ENCODE results near the gene ZNF622.

Gene ZNF622

GRCh38 chr5:16464231-16464630 is 1.4 kb downstream of the ZNF622 start:
- no peak overlapping the region for H2AFZ ChIP-seq (ENCODE audit: low read length)
- H3K27me3 ChIP-seq (ENCODE audit: insufficient read depth, low read length, poor library complexity, severe bottlenecking): no peaks in the 10 kb centered on the region
- H3K9me3 ChIP-seq (ENCODE audit: insufficient read depth, low read depth, low read length): no peaks in the 10 kb centered on the region
- H3K9ac ChIP-seq (ENCODE audit: low read depth, low read length, poor library complexity, severe bottlenecking): peak overlapping the region; percentile 87
- peaks cover 82% of the 10 kb centered on the region for H3K79me2 ChIP-seq (ENCODE audit: insufficient read depth, low read length)
- no peaks in the 10 kb centered on the region for H3F3A ChIP-seq (ENCODE audit: low read depth)
- peaks cover 35% of the 10 kb centered on the region; the same call in 1 of the 2 replicates for H3K36me3 ChIP-seq (ENCODE audit: insufficient read depth, low read length)
- TF ChIP-seq CTCF (conservative IDR thresholded peaks at IDR 0.05; ENCODE audit: low read length) (no peak), EZH2phosphoT487 (IDR thresholded peaks at IDR 0.05; ENCODE audit: borderline replicate concordance) (no peak)
- H3K9me2 ChIP-seq (replicated peaks; ENCODE audit: low read depth, low read length): no peaks in the 10 kb centered on the region
- peaks cover 73% of the 10 kb centered on the region for H3K4me1 ChIP-seq (ENCODE audit: insufficient read depth, low read length, poor library complexity, severe bottlenecking)
- H3K4me2 ChIP-seq (ENCODE audit: low read depth, low read length, poor library complexity, severe bottlenecking): peak overlapping the region; percentile 98
- peak overlapping the region; percentile 83 for H3K4me3 ChIP-seq (ENCODE audit: low read length, poor library complexity, severe bottlenecking)
- H4K20me1 ChIP-seq (ENCODE audit: insufficient read depth, low read length, poor library complexity, severe bottlenecking): peaks cover 68% of the 10 kb centered on the region

GRCh38 chr5:16461782-16462181 is 3.8 kb downstream of the ZNF622 start:
- TF ChIP-seq CTCF (conservative IDR thresholded peaks at IDR 0.05; ENCODE audit: low read length) (no peak), EZH2phosphoT487 (IDR thresholded peaks at IDR 0.05; ENCODE audit: borderline replicate concordance) (no peak)
- Histone ChIP-seq H3K36me3 (ENCODE audit: insufficient read depth, low read length) (peaks cover 57% of the 10 kb centered on the region; the same call in 1 of the 2 replicates), H3K4me1 (ENCODE audit: insufficient read depth, low read length, poor library complexity, severe bottlenecking) (peaks cover 65% of the 10 kb centered on the region), H3K4me2 (ENCODE audit: low read depth, low read length, poor library complexity, severe bottlenecking) (peak overlapping the region; percentile 98), H3K9me3 (ENCODE audit: insufficient read depth, low read depth, low read length) (no peaks in the 10 kb centered on the region), H3K79me2 (ENCODE audit: insufficient read depth, low read length) (peaks cover 81% of the 10 kb centered on the region), H3K9ac (ENCODE audit: low read depth, low read length, poor library complexity, severe bottlenecking) (peak overlapping the region; percentile 87), H4K20me1 (ENCODE audit: insufficient read depth, low read length, poor library complexity, severe bottlenecking) (peaks cover 78% of the 10 kb centered on the region), H3K27me3 (ENCODE audit: insufficient read depth, low read length, poor library complexity, severe bottlenecking) (no peaks in the 10 kb centered on the region), H3F3A (ENCODE audit: low read depth) (no peaks in the 10 kb centered on the region), H2AFZ (ENCODE audit: low read length) (no peak overlapping the region), H3K9me2 (replicated peaks; ENCODE audit: low read depth, low read length) (no peaks in the 10 kb centered on the region), H3K4me3 (ENCODE audit: low read length, poor library complexity, severe bottlenecking) (peak overlapping the region; percentile 83)

GRCh38 chr5:16461026-16461425 is 4.6 kb downstream of the ZNF622 start:
- Histone ChIP-seq H3K4me2 (ENCODE audit: low read depth, low read length, poor library complexity, severe bottlenecking) (peak overlapping the region; percentile 98), H4K20me1 (ENCODE audit: insufficient read depth, low read length, poor library complexity, severe bottlenecking) (peaks cover 85% of the 10 kb centered on the region), H3K27me3 (ENCODE audit: insufficient read depth, low read length, poor library complexity, severe bottlenecking) (no peaks in the 10 kb centered on the region), H3K4me3 (ENCODE audit: low read length, poor library complexity, severe bottlenecking) (peak overlapping the region; percentile 83), H3K9ac (ENCODE audit: low read depth, low read length, poor library complexity, severe bottlenecking) (peak overlapping the region; percentile 87), H3K9me2 (replicated peaks; ENCODE audit: low read depth, low read length) (no peaks in the 10 kb centered on the region), H3K36me3 (ENCODE audit: insufficient read depth, low read length) (peaks cover 62% of the 10 kb centered on the region; the same call in 1 of the 2 replicates), H3K79me2 (ENCODE audit: insufficient read depth, low read length) (peaks cover 79% of the 10 kb centered on the region), H3K4me1 (ENCODE audit: insufficient read depth, low read length, poor library complexity, severe bottlenecking) (peaks cover 64% of the 10 kb centered on the region), H3F3A (ENCODE audit: low read depth) (no peaks in the 10 kb centered on the region), H2AFZ (ENCODE audit: low read length) (no peak overlapping the region), H3K9me3 (ENCODE audit: insufficient read depth, low read depth, low read length) (no peaks in the 10 kb centered on the region)
- no peak for TF ChIP-seq CTCF (conservative IDR thresholded peaks at IDR 0.05; ENCODE audit: low read length)
- no peak for TF ChIP-seq EZH2phosphoT487 (IDR thresholded peaks at IDR 0.05; ENCODE audit: borderline replicate concordance)
